ENCODE results near the gene ST3GAL4.

GRCh38 chr11:126384449-126385070 lies 29.1 kb downstream of the ST3GAL4 start:
- TF ChIP-seq, protein P1, sequence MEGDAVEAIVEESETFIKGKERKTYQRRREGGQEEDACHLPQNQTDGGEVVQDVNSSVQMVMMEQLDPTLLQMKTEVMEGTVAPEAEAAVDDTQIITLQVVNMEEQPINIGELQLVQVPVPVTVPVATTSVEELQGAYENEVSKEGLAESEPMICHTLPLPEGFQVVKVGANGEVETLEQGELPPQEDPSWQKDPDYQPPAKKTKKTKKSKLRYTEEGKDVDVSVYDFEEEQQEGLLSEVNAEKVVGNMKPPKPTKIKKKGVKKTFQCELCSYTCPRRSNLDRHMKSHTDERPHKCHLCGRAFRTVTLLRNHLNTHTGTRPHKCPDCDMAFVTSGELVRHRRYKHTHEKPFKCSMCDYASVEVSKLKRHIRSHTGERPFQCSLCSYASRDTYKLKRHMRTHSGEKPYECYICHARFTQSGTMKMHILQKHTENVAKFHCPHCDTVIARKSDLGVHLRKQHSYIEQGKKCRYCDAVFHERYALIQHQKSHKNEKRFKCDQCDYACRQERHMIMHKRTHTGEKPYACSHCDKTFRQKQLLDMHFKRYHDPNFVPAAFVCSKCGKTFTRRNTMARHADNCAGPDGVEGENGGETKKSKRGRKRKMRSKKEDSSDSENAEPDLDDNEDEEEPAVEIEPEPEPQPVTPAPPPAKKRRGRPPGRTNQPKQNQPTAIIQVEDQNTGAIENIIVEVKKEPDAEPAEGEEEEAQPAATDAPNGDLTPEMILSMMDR (IDR thresholded peaks at IDR 0.05) = no peak
- TF ChIP-seq POLR2A (IDR thresholded peaks at IDR 0.05) = no peak
